Hepatocyte (in vitro differentiated cells): ENCODE measurements around the gene TMPRSS6. TPM values are rescaled to one million over a fixed set of nuclear protein-coding genes. Genes with fewer than 3 reads are reported as not detected.

Source experiments
- DNase-seq: peaks from one replicate; pipeline ENCODE4 v3.0.0-alpha.2; 2016; ENCODE audit warnings: low spot score
- H2AFZ ChIP-seq: fragments of 200-600 bp; sonication (generic); 2 replicates; pipeline ENCODE4 v1.6.0; 2016; ENCODE audit warnings: antibody characterized with exemption, mild to moderate bottlenecking
- H3K27ac ChIP-seq: fragments of 200-600 bp; sonication (generic); 2 replicates; pipeline ENCODE4 v1.5.1; 2016; ENCODE audit warnings: mild to moderate bottlenecking
- H3K27me3 ChIP-seq: fragments of 200-600 bp; sonication (generic); 2 replicates; pipeline ENCODE4 v1.6.1; 2016
- H3K36me3 ChIP-seq: fragments of 200-600 bp; sonication (generic); replicated peaks from 2 replicates; pipeline ENCODE4 v1.5.1; 2016; ENCODE audit warnings: low read depth; ENCODE audit not compliant: insufficient read depth
- H3K4me1 ChIP-seq: fragments of 200-600 bp; sonication (generic); 2 replicates; pipeline ENCODE4 v1.5.1; 2016; ENCODE audit warnings: mild to moderate bottlenecking, moderate library complexity; ENCODE audit not compliant: insufficient read depth
- H3K4me2 ChIP-seq: fragments of 200-600 bp; sonication (generic); 2 replicates; pipeline ENCODE4 v1.6.0; 2016
- H3K4me3 ChIP-seq: fragments of 200-600 bp; sonication (generic); 2 replicates; pipeline ENCODE4 v1.5.1; 2016; ENCODE audit warnings: mild to moderate bottlenecking
- H3K79me2 ChIP-seq: fragments of 200-600 bp; sonication (generic); 2 replicates; pipeline ENCODE4 v1.6.0; 2017; ENCODE audit warnings: mild to moderate bottlenecking
- H3K9me2 ChIP-seq: fragments of 200-600 bp; sonication (generic); replicated peaks from 2 replicates; pipeline ENCODE4 v1.6.0; 2017; ENCODE audit warnings: mild to moderate bottlenecking; ENCODE audit not compliant: insufficient read depth
- H3K9me3 ChIP-seq: fragments of 200-600 bp; sonication (generic); 2 replicates; pipeline ENCODE4 v1.5.1; 2016; ENCODE audit warnings: low read depth, mild to moderate bottlenecking
- H4K20me1 ChIP-seq: fragments of 200-600 bp; sonication (generic); 2 replicates; pipeline ENCODE4 v1.6.0; 2016; ENCODE audit warnings: mild to moderate bottlenecking; ENCODE audit not compliant: insufficient read depth, poor library complexity, severe bottlenecking
- CTCF ChIP-seq: fragments of 200-600 bp; sonication (generic); IDR thresholded peaks from 2 replicates; pipeline ENCODE4 v1.5.1; 2016; ENCODE audit warnings: antibody characterized with exemption, mild to moderate bottlenecking; ENCODE audit not compliant: poor library complexity
- EZH2 ChIP-seq: fragments of 200-600 bp; sonication (generic); IDR thresholded peaks from 2 replicates; pipeline ENCODE4 v1.6.1; 2016; ENCODE audit warnings: antibody characterized with exemption, mild to moderate bottlenecking, borderline replicate concordance
- EZH2phosphoT487 ChIP-seq: fragments of 200-600 bp; sonication (generic); IDR thresholded peaks from one replicate; pipeline ENCODE4 v1.6.1; 2018; ENCODE audit warnings: antibody characterized with exemption, mild to moderate bottlenecking, low read depth, moderate library complexity; ENCODE audit not compliant: unreplicated experiment, severe bottlenecking
- WGBS: methylation state at CpG from one replicate; pipeline ENCODE4 v1.1.6; 2016; ENCODE audit warnings: low lambda C conversion rate; ENCODE audit errors: missing lambda C conversion rate; 5-methylcytosine and 5-hydroxymethylcytosine counted together
- polyA plus RNA-seq: library from polyadenylated mRNA; unstranded; fragments of >200 nt; fragmentation: Nextera tagmentation; extraction: Ambion mirVana; gene quantifications from 2 replicates; pipeline ENCODE4 v1.2.1, GENCODE V29; 2016
- total RNA-seq: library from RNA; depleted of rRNA; stranded (reverse); fragments of >200 nt; gene quantifications from 2 replicates; pipeline ENCODE4 v1.2.3, GENCODE V29; 2014

Gene TMPRSS6
- total and polyA plus RNA-seq, 2 experiments from 2014 or later = 34.4 to 49.8 TPM

GRCh38 chr22:37062376-37062675 lies 47.2 kb downstream of the TMPRSS6 start:
- Histone ChIP-seq H3K4me1 (no peaks in the 10 kb centered on the region), H3K9me2 (no peaks in the 10 kb centered on the region), H2AFZ (no peak overlapping the region), H4K20me1 (no peaks in the 10 kb centered on the region), H3K9me3 (no peaks in the 10 kb centered on the region), H3K27ac (no peak overlapping the region), H3K79me2 (no peaks in the 10 kb centered on the region), H3K4me3 (no peak overlapping the region), H3K27me3 (no peaks in the 10 kb centered on the region), H3K36me3 (no peaks in the 10 kb centered on the region), H3K4me2 (no peak overlapping the region)
- TF ChIP-seq EZH2 = no peak
- no peak for TF ChIP-seq CTCF
- no peak for TF ChIP-seq EZH2phosphoT487
- 66% methylated on average over 3 of the region's 7 CpGs for WGBS
- DNase-seq = no peak

DNA sequence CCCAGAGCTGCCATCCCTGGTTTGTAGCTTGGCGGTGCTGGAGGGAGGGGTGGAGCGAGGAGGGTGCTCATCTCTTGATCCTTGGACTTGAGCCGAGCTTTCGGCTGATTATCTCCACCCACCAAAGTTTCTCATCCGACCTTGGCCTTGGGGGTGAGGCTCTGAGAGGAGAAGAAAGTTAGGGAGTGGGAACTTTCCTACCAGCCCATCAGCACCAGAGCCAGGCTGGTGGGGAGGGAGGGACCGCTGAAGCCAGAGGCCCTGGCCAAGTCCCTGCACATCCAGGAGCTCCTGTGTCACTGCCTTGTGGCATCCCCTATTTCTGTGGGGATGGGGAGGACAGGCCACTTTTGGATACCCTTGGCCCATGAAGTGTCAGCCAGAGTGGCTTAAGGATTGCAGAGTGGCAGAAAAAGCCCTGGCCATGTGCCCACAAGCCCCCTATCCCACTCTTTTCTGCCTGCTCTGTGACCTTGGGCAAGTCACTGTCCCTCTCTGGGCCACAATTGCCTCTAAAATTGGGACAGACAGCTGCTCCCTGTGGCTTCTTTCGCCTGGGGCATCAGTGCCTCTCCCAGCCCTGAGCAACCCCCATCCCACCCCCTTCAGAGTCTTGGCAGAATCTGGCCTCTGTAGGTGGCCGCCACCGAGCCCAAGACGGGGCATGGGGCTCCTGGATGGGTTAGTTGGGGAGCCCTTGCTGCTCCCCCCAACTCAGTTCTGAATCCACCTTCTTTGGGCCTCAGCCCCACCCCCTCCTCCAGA lies 47.7 kb downstream of the TMPRSS6 start:
- Histone ChIP-seq H3K27me3 (no peaks in the 10 kb centered on the region), H2AFZ (no peak overlapping the region), H3K9me2 (no peaks in the 10 kb centered on the region), H3K27ac (no peak overlapping the region), H3K9me3 (no peaks in the 10 kb centered on the region), H3K4me3 (no peak overlapping the region), H3K36me3 (no peaks in the 10 kb centered on the region), H3K79me2 (no peaks in the 10 kb centered on the region), H3K4me1 (no peaks in the 10 kb centered on the region), H3K4me2 (no peak overlapping the region), H4K20me1 (no peaks in the 10 kb centered on the region)
- 86% methylated on average over 10 of the region's 10 CpGs for WGBS
- DNase-seq = no peak
- TF ChIP-seq EZH2 = no peak
- TF ChIP-seq CTCF = no peak
- TF ChIP-seq EZH2phosphoT487 = no peak

DNA sequence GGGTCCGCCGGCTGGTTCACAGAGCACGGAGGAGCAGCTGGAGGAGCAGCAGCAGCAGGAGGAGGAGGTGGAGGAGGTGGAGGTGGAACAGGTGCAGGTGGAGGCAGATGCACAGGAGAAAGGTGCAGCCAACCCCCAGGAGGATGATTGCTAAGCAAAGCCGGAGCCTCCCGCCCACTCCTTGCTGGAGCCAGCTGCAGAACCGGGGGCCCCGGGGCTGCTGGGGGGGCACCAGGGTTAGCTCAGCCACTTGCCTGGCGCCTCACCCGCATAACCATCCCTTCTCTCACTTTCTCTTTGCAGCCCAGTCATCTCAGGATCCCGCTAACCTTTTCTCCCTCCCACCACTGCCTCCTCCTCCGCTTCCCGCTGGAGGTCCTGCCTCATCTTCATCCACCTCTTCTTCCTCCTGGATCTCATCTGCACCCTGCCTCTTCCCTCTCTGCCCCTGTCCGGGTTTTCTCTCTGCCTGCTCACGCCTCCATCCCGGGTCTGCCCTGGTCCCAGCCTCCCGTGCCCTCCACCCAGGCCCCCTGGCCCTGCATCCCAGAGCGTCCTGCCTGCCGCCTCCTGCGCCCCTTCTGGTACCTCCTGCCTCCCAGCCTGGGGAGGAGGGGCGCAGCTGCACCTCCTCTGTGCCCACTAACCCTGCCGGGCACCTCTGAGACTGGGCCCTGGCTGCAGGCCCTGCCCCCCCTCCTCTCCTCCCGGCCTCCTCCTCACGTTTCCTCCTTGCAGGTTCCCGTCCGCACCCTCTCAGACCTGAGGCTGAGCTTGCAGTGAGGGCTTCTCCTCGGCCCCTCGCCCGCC lies 48.5 kb downstream of the TMPRSS6 start:
- Histone ChIP-seq H3K27me3 (no peaks in the 10 kb centered on the region), H3K27ac (no peak overlapping the region), H3K4me3 (no peak overlapping the region), H4K20me1 (no peaks in the 10 kb centered on the region), H3K9me3 (no peaks in the 10 kb centered on the region), H3K79me2 (no peaks in the 10 kb centered on the region), H3K36me3 (no peaks in the 10 kb centered on the region), H3K4me1 (no peaks in the 10 kb centered on the region), H3K9me2 (no peaks in the 10 kb centered on the region), H3K4me2 (no peak overlapping the region), H2AFZ (no peak overlapping the region)
- TF ChIP-seq CTCF = no peak
- TF ChIP-seq EZH2 = no peak
- no peak for TF ChIP-seq EZH2phosphoT487
- 94% methylated on average over 25 of the region's 28 CpGs for WGBS
- DNase-seq = no peak
